Stomach smooth muscle (tissue), 2 donors: Measurements from ENCODE around the gene PSTPIP2.
"Not testable (repeated sequence)": the region's sequence is repeated elsewhere in the genome, so short reads cannot be mapped to it uniquely, and the experiment has no call there.

ENCODE experiments used
- H3K27ac ChIP-seq: one replicate; pipeline ENCODE4 v1.7.0; 2013; ENCODE audit warnings: mild to moderate bottlenecking, low read length, inconsistent platforms
- H3K27me3 ChIP-seq, 2 donors: one replicate each; pipeline ENCODE4 v1.7.0; 2013; ENCODE audit warnings: low read length in 2 of 2; ENCODE audit not compliant: insufficient read depth in 2 of 2, control insufficient read depth in 1 of 2
- H3K36me3 ChIP-seq, 2 donors: one replicate each; pipeline ENCODE4 v1.7.0; 2013; ENCODE audit warnings: low read length in 2 of 2; ENCODE audit not compliant: control insufficient read depth in 2 of 2, insufficient read depth in 2 of 2
- H3K4me1 ChIP-seq: one replicate; pipeline ENCODE4 v1.7.0; 2013; ENCODE audit warnings: low read length; ENCODE audit not compliant: control insufficient read depth, insufficient read depth
- H3K4me3 ChIP-seq, 2 donors: one replicate each; pipeline ENCODE4 v1.7.0; 2013; ENCODE audit warnings: low read length in 2 of 2
- H3K9ac ChIP-seq, 2 donors: one replicate each; pipeline ENCODE4 v1.7.0; 2013; ENCODE audit warnings: low read length in 2 of 2, mild to moderate bottlenecking in 1 of 2
- H3K9me3 ChIP-seq, 2 donors: one replicate each; pipeline ENCODE4 v1.7.0; 2013; ENCODE audit warnings: low read length in 2 of 2; ENCODE audit not compliant: control insufficient read depth in 2 of 2
- donor health status: healthy.
- donor health status: Pancreatic carcinoma.

PSTPIP2 gene

DNA sequence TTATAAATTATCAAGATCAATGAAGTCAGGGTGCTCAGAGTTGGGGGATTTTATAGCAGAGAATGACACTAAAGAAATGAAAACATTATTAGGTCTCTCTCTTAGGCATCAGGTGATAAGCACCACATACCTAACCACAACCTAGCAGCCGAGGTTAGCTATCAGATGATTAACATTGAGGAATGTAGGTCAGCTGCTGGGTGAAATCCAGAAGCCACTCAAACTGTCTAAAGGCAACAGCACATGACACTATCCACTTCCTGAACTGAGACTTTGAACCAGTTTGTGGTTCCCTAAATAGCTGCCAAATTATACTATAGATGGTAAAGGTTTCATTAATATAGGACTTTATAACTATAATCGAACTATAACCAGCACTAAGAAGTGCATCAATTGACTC lies 109.6 kb downstream of the PSTPIP2 start:
- H3K36me3 ChIP-seq, result no peaks in the 10 kb centered on the region
- H3K9me3 ChIP-seq, result no peaks in the 10 kb centered on the region
- H3K27me3 ChIP-seq, result no peaks in the 10 kb centered on the region
- no peak overlapping the region for H3K9ac ChIP-seq
- H3K4me3 ChIP-seq, result no peak overlapping the region
- no peak overlapping the region for H3K27ac ChIP-seq
- H3K4me1 ChIP-seq, result peaks cover 3% of the 10 kb centered on the region

DNA sequence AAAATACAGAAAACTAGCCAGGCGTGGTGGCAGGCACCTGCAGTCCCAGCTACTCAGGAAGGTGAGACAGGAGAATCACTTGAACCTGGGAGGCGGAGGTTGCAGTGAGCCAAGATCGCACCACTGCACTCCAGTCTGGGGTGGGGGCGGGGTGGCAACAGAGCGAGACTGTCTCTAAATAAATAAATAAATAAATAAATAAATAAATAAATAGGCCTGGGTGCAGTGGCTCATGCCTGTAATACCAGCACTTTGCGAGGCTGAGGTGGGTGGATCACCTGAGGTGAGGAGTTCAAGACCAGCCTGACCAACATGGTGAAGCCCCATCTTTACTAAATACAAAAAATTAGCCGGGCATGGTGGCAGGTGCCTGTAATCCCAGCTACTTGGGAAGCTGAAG lies 112.6 kb downstream of the PSTPIP2 start:
- H3K36me3 ChIP-seq, H3K9me3 ChIP-seq, H3K4me3 ChIP-seq, H3K4me1 ChIP-seq, H3K27me3 ChIP-seq, H3K27ac ChIP-seq, H3K9ac ChIP-seq: not testable (repeated sequence)

DNA sequence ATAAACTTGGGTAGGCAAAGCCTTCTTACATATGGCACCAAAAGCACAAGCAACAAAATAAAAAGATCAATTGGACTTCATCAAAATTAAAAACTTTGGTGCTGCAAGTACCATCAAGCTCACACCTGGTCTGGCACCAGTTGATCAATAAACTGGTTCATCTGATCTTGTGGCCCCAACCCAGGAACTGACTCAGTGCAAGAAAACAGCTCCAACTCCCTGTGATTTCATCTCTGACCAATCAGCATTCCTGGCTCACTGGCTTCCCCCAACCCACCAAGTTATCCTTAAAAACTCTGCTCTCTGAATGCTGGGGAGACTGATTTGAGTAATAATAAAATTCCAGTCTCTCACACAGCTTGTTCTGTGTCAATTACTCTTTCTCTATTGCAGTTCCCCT lies 113.3 kb downstream of the PSTPIP2 start:
- no peaks in the 10 kb centered on the region for H3K4me1 ChIP-seq

DNA sequence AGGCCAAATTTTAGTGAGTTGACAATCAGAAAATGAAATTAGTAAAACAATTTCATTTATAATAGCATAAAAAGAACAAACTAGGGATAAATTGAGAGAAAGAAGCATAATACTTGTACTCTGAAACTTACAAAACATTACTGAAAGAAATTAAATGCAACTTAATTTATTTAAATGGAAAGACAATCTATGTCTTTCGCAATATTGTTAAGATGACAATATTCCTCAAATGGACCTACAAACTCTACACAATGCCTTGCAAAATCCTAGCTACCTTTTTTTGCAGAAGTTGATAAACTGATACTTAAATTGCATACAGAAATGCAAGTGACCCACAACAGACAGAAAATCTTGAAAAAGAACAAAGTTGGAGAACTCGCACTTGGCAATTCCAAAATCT lies 114.0 kb downstream of the PSTPIP2 start:
- H3K27ac ChIP-seq, result no peak overlapping the region
- H3K4me1 ChIP-seq, result no peaks in the 10 kb centered on the region
- H3K27me3 ChIP-seq, result no peaks in the 10 kb centered on the region
- H3K9ac ChIP-seq, result no peak overlapping the region
- H3K4me3 ChIP-seq, result no peak overlapping the region
- peaks cover 18 to 20% of the 10 kb centered on the region in 2 donors for H3K36me3 ChIP-seq
- no peaks in the 10 kb centered on the region for H3K9me3 ChIP-seq

More for the DNA sequence above, 113.3 kb downstream of the PSTPIP2 start:
- Histone ChIP-seq H3K4me3 (no peak overlapping the region), H3K27me3 (no peaks in the 10 kb centered on the region), H3K36me3 (peaks cover 13 to 14% of the 10 kb centered on the region in 2 donors), H3K27ac (no peak overlapping the region), H3K9ac (no peak overlapping the region), H3K9me3 (no peaks in the 10 kb centered on the region)

DNA sequence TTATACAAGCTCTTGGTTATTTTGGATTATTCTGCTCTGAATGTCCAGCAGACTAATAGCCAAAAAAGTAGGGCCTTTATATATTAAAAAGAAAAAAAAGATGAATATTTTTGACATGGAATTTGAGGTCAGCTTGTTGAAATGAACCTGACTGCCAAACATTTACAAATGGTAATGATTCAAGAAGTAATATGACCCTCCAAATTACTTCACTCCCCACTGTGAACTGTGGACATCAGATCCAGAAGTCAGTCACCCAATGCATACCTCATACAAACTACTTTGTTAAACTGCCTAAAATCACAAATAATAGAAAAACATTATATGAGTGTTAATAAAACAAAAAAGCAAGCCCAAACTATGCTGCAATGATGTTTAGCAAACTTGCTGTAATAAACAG lies 115.0 kb downstream of the PSTPIP2 start:
- Histone ChIP-seq H3K27ac (no peak overlapping the region), H3K9ac (no peak overlapping the region), H3K4me1 (no peaks in the 10 kb centered on the region), H3K9me3 (no peaks in the 10 kb centered on the region), H3K4me3 (no peak overlapping the region), H3K27me3 (no peaks in the 10 kb centered on the region), H3K36me3 (peaks cover 24 to 26% of the 10 kb centered on the region in 2 donors)

DNA sequence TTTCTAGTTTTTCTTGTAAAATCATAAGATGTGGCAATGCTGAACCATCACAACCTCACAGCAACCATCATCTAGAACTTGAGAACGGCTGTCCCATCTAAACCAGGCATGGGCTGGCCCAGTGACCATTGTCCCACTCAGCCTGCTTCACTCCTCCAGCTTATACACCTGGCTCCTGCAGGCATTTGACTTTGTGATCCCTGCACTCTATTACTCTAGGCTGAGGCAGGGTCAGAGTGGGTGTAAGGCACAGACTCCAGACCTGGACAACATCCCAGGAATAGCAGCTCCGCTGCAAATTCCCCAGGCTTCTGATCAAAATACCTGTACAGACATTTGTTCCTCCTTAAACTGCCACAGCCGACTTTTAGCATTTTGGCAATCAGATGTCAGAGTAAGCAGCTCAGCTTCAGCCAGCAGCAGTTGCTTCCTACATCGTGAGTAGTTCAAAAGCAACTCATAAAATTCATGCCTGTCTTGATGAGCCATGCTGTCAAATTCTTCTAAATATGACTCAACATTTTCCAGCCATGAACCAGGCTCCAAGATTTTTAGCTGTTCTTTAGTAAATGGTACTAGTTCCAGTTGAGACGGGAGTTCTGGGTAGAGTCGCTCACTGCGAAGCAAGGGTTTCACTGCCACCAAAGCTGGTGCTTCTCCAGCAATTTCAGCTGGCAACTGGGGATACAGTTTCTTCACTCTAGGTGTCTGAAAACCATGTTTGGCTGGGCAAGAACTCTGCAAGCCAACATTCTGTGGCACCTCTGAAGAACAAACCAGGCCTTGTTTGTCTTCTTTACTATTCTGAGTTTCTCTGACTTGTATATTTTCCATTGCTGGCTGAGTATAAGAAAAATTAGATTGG lies 117.8 kb downstream of the PSTPIP2 start:
- H3K4me1 ChIP-seq, result no peaks in the 10 kb centered on the region
- no peak overlapping the region for H3K27ac ChIP-seq
- H3K36me3 ChIP-seq, result peaks cover 28 to 34% of the 10 kb centered on the region in 2 donors
- H3K27me3 ChIP-seq, result no peaks in the 10 kb centered on the region
- no peak overlapping the region for H3K9ac ChIP-seq
- H3K9me3 ChIP-seq, result no peaks in the 10 kb centered on the region
- H3K4me3 ChIP-seq, result no peak overlapping the region

DNA sequence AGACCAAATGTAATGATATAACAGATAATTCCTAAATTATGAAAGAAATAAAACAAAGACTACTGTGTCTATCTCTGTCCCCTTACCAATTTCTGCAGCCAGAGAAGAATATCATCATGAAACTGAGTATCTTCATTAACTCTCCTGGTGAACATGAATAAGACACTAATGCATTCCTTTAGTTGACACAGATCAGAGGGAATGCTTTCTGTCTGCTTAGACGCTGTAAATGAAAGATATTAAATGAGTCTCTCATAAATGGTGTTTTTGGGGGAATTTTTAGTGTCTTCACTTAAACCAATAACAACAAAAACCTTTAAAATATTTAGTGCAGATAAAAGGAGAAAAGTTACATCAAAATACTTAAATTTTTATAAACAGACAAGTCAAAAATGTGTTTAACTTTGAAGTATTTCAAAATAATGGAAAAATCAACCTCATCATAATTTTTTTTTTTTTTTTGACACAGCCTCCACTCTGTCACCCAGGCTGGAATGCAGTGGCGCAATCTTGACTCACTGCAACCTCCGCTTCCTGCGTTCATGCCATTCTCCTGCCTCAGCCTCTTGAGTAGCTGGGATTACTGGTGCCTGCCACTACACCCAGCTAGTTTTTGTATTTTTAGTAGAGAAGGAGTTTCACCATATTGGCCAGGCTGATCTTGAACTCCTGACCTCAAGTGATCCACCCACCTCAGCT lies 120.9 kb downstream of the PSTPIP2 start:
- no peaks in the 10 kb centered on the region for H3K9me3 ChIP-seq
- no peak overlapping the region for H3K9ac ChIP-seq
- no peak overlapping the region for H3K4me3 ChIP-seq
- H3K27ac ChIP-seq, result no peak overlapping the region
- H3K4me1 ChIP-seq, result no peaks in the 10 kb centered on the region
- H3K36me3 ChIP-seq, result peaks cover 52 to 60% of the 10 kb centered on the region in 2 donors
- no peaks in the 10 kb centered on the region for H3K27me3 ChIP-seq

DNA sequence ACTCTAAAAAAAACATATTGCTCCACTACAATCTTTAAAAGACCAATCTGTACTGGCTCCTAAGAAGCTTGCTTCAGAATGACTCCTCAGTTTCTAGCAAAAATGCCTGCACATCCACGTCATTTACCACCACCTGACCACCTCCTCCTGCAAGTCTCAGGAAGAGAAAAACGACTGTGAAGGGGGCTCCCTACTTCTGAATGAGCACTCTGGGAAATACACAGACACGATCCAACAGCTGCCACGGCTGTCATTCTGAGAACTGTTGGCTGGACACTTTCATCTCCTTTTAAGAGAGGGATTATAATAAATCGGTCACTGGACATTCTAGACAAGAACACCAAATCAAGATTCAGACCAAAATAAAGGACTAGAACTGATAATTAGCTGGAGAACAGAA lies 126.4 kb downstream of the PSTPIP2 start:
- no peak overlapping the region for H3K9ac ChIP-seq
- no peak overlapping the region for H3K27ac ChIP-seq
- H3K9me3 ChIP-seq, result no peaks in the 10 kb centered on the region
- no peak overlapping the region for H3K4me3 ChIP-seq
- no peaks in the 10 kb centered on the region for H3K27me3 ChIP-seq
- H3K36me3 ChIP-seq, result peaks cover 51 to 65% of the 10 kb centered on the region in 2 donors
- no peaks in the 10 kb centered on the region for H3K4me1 ChIP-seq

DNA sequence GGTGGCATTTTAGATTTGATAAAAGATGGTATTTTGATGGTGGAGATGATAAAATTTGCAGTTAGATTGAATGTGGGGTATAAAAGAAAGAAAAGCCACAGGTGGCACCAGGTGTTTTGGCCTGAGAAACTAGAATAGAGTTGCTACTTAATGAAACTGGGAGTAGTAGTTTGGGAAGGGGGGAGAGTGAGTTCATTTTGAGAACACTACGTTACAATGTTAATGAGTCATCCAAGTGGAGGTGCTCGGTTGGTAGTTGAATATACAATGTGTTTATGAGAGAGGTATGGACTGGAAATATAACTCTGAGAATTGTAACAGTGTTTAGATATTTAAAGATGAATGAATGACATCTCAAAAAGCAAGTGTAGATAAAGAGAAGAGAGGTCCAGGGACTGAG lies 131.3 kb downstream of the PSTPIP2 start:
- Histone ChIP-seq H3K9ac (no peak overlapping the region), H3K36me3 (peaks cover 52 to 61% of the 10 kb centered on the region in 2 donors), H3K4me3 (no peak overlapping the region), H3K27ac (no peak overlapping the region), H3K4me1 (no peaks in the 10 kb centered on the region), H3K27me3 (no peaks in the 10 kb centered on the region), H3K9me3 (no peaks in the 10 kb centered on the region)

DNA sequence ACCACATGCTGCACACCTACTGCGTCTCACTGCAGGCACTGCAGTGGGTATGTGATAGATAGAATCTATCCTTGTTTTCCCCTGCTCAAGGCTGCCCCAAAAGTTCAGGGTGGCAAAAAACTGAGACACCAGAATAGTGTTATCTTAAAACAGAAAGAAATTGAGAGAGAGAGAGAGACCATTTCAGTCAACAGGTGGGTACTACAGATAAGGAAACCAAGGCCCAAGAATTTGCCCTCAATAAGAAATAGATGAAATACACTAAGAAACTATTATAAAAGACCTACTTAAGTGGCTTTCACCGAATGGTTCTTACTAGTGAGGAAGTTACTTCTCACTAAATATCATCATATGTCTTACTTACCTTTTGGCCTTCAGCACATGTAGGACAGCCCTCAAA lies 132.8 kb downstream of the PSTPIP2 start:
- H3K9me3 ChIP-seq, result no peaks in the 10 kb centered on the region
- no peaks in the 10 kb centered on the region for H3K4me1 ChIP-seq
- peaks cover 44 to 49% of the 10 kb centered on the region in 2 donors for H3K36me3 ChIP-seq
- H3K9ac ChIP-seq, result no peak overlapping the region
- no peak overlapping the region for H3K27ac ChIP-seq
- H3K27me3 ChIP-seq, result no peaks in the 10 kb centered on the region
- H3K4me3 ChIP-seq, result no peak overlapping the region

DNA sequence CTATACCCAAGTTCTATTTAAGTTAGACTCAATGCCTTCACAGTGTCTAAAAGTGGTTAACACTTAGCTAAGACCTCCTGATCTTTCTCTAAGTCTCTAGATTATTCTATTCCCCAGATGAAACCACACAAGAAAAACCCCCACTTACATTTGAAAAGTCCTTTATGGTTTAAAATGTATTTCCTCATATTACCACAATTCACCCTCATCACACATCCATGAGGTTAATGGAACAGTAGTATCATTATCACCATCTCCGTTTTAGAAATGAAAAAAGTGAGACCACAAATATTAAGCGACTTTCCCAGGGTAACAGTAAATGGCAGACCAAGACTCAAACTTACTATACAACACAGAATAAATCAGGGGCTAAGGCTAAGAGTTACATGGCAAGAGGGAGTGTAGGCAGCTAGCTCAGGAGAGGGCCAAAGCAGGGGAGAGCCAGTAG lies 133.5 kb downstream of the PSTPIP2 start:
- Histone ChIP-seq H3K9me3 (no peaks in the 10 kb centered on the region), H3K27me3 (no peaks in the 10 kb centered on the region), H3K9ac (no peak overlapping the region), H3K27ac (no peak overlapping the region), H3K4me1 (no peaks in the 10 kb centered on the region), H3K36me3 (peaks cover 44 to 45% of the 10 kb centered on the region in 2 donors), H3K4me3 (no peak overlapping the region)
